IPS-NIHi7 (cell line): Measurements from ENCODE around the gene NDUFAF2.
A peak's percentile ranks its signal among the peaks of the same experiment; 100 is the strongest.

Experiments used
- DNase-seq: peaks from one replicate; pipeline ENCODE4 v3.0.0; 2012; ENCODE audit warnings: mixed read lengths; ENCODE audit errors: extremely low spot score

Gene NDUFAF2

GRCh38 chr5:61123145-61123544 lies 178.1 kb downstream of the NDUFAF2 start:
- DNase-seq: no peak

DNA sequence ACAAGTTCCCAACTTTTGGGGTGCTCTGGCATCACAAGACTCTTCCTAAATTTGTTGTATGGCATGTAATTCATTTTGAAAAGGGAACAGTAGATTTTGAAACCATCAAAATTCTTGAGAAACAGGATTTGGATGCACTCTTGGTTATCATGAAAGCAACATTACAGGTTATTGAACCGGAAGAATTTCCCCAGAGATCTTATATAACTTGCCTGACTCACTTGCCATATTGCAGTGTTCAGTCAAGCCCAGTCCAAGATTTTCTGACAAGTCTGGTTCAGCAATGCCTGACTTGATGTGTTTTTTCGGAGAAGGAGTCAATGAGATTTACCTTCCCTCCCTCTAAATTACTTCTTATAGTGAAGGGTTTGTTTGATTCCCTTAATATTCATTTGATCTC lies 185.3 kb downstream of the NDUFAF2 start:
- DNase-seq: no peak

- no peak for DNase-seq
These were observed 187.6 kb downstream of the NDUFAF2 start for GRCh38 chr5:61132559-61132958.

GRCh38 chr5:61137835-61138234 lies 192.8 kb downstream of the NDUFAF2 start:
- DNase-seq: no peak

GRCh38 chr5:61139094-61139873 lies 194.3 kb downstream of the NDUFAF2 start:
- DNase-seq: no peak

GRCh38 chr5:61139931-61140330 lies 194.9 kb downstream of the NDUFAF2 start:
- DNase-seq: no peak

DNA sequence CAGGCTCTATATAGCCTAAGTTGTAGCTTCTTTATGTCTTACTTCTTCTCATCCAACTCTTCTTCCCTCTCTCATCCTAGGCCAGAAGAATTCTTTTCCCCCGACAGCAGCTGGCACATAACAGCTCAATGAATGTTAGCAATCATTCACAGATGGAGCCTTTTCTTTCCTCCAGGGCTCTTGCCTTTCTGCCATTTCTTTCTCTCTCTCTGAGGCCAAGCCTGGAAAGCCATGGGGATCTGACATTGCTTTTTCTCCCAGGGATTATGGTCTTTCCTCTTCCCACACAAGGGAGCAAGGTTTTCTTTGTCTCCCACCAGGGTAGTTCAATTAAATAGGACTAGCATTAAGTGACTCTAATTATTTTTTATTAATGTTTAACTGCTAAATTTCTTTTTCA lies 196.8 kb downstream of the NDUFAF2 start:
- DNase-seq: no peak

DNA sequence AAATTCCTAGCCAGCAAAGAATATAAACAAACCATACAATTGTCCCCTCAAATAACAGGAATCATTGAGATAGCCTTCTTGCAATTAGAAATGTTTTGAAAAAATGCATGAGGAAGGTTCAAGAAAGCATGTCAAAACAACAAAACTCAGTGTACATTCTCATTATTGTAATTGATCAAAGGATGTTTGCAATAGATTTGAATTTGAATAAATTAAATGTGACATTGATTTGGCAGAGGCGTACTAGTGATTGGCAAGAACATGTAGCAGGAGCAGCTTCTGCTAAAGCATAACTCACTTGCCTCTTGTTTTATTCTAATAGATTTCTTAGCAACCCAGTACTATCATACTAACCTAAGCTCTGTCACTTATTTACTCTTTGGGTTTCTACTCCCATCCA lies 197.4 kb downstream of the NDUFAF2 start:
- no peak for DNase-seq

- DNase-seq: no peak
These were observed 197.8 kb downstream of the NDUFAF2 start for GRCh38 chr5:61142811-61143210.

- DNase-seq: no peak
These were observed 203.5 kb downstream of the NDUFAF2 start for GRCh38 chr5:61148515-61148914.

GRCh38 chr5:61151893-61152292 lies 206.9 kb downstream of the NDUFAF2 start:
- DNase-seq: no peak

- DNase-seq: no peak
These were observed 214.1 kb downstream of the NDUFAF2 start for GRCh38 chr5:61159070-61159469.

- no peak for DNase-seq
These were observed 214.8 kb downstream of the NDUFAF2 start for GRCh38 chr5:61159836-61160235.

DNA sequence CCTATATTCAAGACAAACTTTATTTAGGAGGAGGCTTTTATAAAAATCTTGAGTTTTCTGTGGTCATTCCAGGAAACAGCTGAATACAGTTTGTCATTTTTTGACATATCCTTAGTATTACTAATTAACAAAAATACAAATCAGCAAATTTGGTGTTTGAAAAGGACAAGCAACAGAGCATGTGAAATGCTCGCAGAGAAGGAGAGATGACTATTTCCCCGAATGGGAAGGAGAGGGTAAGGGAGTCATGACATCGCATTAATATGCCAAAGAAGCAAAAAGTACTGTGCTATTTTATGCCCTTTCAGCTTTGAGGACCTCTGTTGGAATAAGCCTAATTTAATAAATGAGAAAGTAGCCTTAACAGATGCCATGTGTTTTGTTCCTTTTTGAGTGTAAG lies 215.5 kb downstream of the NDUFAF2 start:
- DNase-seq: no peak

- peak; percentile 93 for DNase-seq
These were observed 217.2 kb downstream of the NDUFAF2 start, which contains the start of gene SMIM15 for GRCh38 chr5:61162010-61162831. TSS of gene SMIM15 (minus strand) at chr5:61162468. CDS start at chr5:61160171, 2,297 bp downstream.

GRCh38 chr5:61162832-61163567 lies 218.0 kb downstream of the NDUFAF2 start:
- DNase-seq: peak; percentile 26

DNA sequence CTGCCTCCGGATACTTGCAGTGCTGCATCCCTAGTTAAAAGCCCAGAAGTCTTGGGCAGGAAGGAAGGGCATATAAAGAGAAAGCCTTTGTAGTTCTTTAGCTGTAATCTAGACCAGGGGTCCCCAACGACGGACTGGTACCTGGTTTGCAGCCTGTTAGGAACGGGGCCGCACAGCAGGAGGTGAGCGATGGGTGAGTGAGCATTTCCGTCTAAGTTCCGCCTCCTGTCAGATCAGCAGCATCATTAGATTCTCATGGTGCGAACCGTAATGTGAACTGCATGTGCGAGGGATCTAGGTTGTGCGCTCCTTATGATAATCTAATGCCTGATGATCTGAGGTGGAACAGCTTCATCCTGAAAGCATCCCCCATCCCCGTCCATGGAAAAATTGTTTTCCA lies 218.9 kb downstream of the NDUFAF2 start:
- no peak for DNase-seq

DNA sequence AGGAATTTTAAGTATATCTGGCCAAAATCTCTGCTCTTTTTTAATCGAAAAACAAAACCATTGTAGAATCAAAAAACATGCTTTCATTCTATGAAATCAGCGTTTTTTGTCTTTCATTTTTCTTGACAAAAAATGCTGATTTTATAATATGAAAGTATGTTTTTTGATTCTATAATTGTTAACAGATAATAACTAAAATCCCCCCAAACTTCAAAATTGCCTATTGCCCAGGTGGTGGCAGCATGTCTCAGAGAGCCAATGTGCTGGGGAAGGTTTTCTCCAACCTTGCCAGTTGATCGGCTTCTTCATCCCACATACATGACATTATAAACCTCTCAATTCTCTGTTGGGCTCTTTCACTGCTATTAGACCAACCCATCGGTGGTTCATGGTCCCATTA lies 222.4 kb downstream of the NDUFAF2 start:
- DNase-seq: peak; percentile 33

GRCh38 chr5:61168951-61169350 lies 223.9 kb downstream of the NDUFAF2 start:
- DNase-seq: no peak

DNA sequence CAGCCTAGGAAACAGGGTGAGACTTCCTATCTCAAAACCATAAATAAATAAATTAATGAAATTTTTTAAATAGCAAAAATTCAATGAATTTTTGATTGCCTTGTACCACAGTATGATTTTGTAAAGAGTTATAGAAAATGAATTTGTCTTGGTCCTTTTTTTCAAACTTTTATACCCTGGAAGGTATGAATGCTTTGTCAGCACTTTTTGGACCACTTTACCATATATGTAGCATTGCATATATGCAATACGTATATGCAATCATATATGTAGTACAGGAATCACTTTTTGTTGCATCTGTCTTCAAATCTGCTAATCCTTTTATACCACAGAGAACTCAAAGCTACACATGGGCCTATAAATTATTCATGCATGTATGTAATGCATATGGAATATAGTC lies 226.5 kb downstream of the NDUFAF2 start:
- DNase-seq: no peak

DNA sequence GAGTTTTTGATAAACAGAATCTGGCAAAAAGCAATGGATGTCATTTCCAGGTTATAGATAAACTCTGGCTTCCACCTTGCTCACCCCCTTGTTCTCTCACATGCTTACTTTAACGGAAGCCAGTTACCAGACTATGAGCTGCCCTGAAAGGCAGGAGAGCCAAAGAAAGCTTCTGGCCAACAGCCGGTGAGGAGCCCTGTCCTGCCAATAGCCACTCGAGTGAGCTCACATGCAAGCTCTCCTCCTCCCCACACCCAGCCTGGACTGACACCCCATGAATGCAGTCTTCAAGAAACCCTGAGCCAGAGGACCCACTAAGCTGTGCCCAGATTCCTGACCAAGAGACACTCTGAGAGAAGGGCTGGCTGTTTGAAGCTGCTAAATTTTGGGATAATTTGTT lies 231.6 kb downstream of the NDUFAF2 start:
- no peak for DNase-seq

- DNase-seq: no peak
These were observed 232.1 kb downstream of the NDUFAF2 start for GRCh38 chr5:61177070-61177469.
